GM19025 (cell line): ENCODE results near the gene PLEKHG5.
"Not testable (repeated sequence)": the region's sequence is repeated elsewhere in the genome, so short reads cannot be mapped to it uniquely, and the experiment has no call there.

Experiments used
- ATAC-seq: cut with Tn5 transposase; IDR thresholded peaks from one replicate; pipeline ENCODE4 v1.9.1; 2021; ENCODE audit warnings: mild to moderate bottlenecking, low read depth, moderate library complexity; ENCODE audit not compliant: unreplicated experiment

The PLEKHG5 gene

DNA sequence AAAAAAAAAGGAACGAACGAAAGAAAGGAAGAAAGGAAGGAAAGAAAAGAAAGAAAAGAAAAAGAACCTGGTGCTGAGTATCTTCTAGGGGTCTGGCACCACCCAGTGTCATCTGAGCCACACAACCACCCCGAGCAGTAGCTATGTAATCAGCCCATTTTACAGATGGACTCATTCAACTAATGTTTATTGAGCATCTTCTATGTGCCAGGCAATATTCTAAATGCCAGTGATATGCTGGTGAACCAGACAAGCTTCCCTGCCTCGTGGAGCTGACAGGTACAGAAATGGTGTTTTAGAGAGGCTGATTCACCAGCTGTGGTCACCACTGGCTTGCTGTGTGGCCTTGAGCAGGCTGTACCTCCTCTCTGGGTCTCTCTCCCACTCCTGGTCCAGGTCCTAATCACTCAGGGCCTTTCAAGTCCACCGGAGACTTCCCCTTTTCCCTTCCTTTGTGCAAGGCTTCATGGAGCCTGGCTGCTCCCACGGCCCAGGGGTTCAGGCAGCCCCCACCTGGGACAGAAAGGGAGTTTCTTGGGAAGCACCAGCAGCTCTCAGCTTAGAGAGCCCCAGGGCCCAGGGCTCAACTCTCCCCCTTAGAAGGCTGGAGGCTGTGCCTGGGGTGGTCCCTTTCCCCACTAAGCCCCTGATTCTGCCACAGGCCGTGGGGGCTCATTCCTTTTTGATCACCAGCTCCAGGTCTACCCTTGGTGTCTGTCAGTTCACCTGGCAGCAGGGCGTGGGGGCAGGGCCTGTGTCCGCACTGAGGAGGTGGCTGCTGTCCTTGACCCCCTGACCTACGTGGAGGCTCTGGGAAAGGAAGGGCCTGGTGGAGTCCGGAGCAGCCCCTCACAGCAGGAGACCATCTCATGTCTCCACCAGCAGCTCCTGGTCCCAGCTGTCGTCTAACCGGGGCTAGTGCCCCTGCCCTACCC lies 59.6 kb downstream of the PLEKHG5 start:
- ATAC-seq: not testable (repeated sequence)

DNA sequence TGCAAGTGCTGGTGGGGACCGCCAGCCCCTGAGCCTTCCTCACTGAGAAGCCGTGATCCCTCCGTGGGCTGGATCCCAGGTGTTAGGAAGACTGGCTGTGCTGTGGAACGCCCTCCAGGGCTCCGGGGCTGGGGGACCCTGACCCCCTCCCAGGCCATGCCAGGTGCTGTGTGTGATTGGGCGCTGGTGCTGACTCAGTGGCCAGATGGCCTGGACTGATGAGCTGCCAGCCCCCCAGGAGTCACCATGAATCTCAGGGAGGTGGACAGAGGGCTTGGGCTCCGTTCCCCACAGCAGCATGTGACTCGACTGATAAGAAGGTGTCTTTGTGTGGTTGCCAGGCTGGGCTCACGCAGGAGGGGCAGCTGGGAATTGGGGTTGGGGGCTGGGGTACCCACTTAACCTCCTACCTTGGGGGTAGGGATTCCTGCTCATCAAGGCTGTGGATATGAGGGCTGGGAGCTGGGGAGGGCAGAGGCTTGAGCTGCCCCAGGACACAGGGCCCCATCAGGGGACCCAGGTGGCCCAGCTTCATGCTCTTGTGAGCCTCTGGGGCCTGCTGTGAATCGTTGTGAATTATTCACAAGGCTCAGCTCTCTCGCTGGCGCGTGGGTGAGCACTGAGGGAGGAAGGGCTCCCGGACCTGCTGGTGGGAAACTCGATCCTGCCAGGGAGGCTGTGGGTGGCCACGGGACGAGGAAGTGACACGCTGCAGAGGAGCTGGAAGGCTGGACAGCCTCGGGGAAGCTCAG lies 61.6 kb downstream of the PLEKHG5 start:
- ATAC-seq: not testable (repeated sequence)

GRCh38 chr1:6428453-6428852 lies 63.0 kb downstream of the PLEKHG5 start:
- ATAC-seq: not testable (repeated sequence)

- ATAC-seq: no peak
Measured at GRCh38 chr1:6427441-6428390, 63.8 kb downstream of the PLEKHG5 start.

- no peak for ATAC-seq
Measured at GRCh38 chr1:6426972-6427350, 64.5 kb downstream of the PLEKHG5 start.

GRCh38 chr1:6426277-6426971 lies 65.0 kb downstream of the PLEKHG5 start:
- ATAC-seq: no peak

DNA sequence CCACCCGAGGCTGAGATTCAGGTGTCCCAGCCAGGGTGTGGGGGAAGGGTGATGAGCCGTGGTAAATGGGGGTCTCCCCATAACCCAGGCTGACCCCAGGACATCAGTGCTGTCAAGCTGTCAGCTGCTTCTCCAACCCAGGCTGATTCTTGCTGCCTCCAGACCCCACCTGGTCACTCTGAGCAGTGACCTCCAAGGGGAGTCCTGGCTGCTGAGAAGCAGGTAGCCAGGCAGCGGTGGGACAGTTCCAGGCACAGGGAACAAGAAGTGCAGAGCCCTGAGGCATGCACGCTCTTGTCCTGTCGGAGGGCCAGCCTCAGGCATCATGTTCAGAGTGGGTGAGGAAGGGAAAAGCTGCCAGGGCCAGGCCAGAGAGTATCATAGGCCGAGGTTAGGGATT lies 65.8 kb downstream of the PLEKHG5 start:
- ATAC-seq: no peak

- ATAC-seq: no peak
Measured at GRCh38 chr1:6424619-6425593, 66.6 kb downstream of the PLEKHG5 start, which contains the start of gene ESPN. TSS of gene ESPN (plus strand) at chr1:6424776. CDS start at chr1:6424956, 180 bp downstream.

DNA sequence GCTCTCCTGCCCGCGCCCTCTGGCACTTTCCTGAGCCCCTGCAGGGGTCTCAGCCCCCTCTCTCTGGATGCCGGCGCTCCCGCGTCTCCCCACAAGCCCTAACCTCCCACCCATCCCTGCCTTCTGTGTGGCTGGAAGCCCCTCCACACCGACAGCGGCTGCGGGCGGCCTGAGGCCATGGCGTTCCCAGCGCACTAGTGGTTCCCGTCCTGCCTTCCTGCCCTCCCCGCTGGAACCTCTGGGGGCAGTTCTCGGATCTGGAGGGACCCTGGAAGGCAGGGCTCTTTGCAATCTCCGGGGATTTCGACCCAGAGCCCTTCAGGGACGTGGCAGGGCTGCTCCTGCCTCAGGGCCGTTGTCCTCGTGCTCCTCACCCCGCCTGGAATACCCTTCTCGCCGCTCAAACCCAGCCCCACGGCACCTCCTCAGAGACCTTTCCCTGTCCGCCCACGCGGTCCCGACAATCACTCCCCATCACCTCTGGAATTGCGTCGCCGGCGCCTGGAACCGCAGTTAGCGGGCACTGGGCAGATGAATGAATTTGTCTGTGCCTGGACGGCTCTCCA lies 67.4 kb downstream of the PLEKHG5 start:
- ATAC-seq: no peak

DNA sequence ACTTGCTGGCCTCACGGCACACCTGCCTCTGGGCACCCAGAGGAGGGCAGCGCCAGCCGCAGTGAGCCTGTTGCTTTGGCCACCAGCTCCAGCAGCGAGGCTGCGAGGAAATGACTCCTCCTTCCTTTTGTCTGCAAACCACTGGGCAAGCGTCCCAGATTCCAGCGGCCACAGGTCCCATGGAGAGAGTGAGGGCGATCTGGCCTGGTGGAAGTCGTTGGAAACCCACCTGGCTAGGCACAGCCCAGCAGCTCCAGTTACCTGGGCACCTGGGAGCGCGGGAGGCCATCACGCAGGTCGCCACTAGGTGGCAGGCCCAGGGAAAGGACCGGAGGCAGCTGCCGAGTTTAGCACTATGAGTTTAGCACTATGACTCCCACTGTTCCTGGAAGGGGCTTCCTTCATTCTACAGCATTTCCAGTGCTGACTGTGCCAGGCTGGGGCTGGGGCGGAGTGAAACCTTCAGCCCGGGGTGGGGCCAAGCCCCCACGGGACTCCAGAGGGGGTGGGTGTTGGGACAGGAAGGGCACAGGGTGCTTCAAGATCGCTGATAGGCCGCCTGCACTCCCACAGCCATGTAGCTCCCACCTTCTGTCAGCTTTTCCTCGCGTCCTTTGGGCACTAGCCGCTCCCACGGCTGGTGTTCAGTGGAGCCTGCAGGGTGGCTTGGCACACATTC lies 68.0 kb downstream of the PLEKHG5 start:
- ATAC-seq: no peak

DNA sequence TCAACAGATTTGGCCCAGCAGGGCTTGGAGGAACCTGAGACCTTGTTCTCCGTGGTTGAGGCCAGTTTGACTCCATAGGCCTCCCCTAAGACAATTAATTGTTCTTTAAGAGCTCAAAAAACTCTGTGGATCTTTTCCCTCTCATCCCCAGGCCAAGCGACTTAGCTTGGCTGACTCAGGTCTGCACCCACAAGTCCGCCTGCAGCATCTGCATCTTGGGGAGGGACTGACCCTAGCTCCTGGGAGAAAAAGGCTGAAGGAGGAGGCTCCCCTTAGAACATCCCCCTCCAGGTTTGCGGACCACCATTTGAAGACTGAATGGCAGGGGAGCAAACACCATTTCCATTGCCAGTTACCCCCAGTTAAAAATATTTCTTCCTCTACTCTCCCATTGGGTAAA lies 70.2 kb downstream of the PLEKHG5 start:
- no peak for ATAC-seq

DNA sequence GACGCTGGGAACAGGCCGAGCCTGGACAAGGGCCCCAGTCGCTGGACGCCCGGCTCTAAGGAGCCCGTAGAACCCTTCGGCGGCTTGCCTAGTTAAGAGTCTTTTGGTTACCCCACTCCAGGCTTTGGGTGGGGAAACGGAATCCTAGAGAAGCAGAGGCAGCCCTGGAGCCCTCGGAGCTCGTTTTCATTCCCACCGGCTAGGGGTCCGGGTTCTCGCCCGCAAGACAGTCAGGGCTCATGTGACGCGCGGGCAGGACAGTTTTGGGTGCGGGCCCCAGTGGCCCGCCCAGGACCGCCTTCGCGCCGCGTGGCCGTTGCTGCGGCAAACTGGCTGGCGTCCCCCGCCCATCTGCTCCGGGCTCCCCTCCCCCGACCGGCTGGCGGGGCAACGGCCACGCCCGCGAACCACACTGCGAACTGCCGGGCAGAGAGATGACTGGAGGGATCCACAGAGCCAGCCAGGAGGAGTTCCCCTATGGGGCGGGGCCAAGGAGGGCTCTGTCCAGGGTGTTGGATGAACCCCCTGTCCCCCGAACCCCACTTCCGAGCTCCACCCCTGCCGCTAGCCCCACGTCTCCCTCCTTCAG lies 70.9 kb downstream of the PLEKHG5 start:
- no peak for ATAC-seq

GRCh38 chr1:6419804-6420453 lies 71.5 kb downstream of the PLEKHG5 start, which contains the start of gene HES2:
TSS of gene HES2 (minus strand) at chr1:6419919. CDS start at chr1:6419820, 99 bp downstream.
- ATAC-seq: no peak

GRCh38 chr1:6419397-6419803 lies 72.1 kb downstream of the PLEKHG5 start:
- ATAC-seq: no peak

- ATAC-seq: no peak
Measured at GRCh38 chr1:6418668-6419396, 72.6 kb downstream of the PLEKHG5 start.
